OCI-LY1 (cell line): ENCODE measurements around the gene PLCB4.

Source experiments
- H2AFZ ChIP-seq: fragments of 200-600 bp; sonication (generic), shearing (Covaris generic); 2 replicates; pipeline ENCODE4 v1.6.0; 2014; ENCODE audit warnings: antibody characterized with exemption, mild to moderate bottlenecking, low read length
- H3F3A ChIP-seq: fragments of 200-600 bp; sonication (generic), shearing (Covaris generic); 2 replicates; pipeline ENCODE4 v1.6.0; 2014; ENCODE audit warnings: mild to moderate bottlenecking, antibody characterized with exemption, low read length, moderate library complexity; ENCODE audit not compliant: insufficient read depth
- H3K27ac ChIP-seq: fragments of 200-600 bp; sonication (generic); 2 replicates; pipeline ENCODE4 v1.5.1; 2014; ENCODE audit warnings: low read length, mixed run types, mild to moderate bottlenecking, low read depth; ENCODE audit not compliant: poor library complexity, severe bottlenecking
- H3K27me3 ChIP-seq: fragments of 200-600 bp; sonication (generic); 2 replicates; pipeline ENCODE4 v1.6.0; 2014; ENCODE audit warnings: antibody characterized with exemption, mild to moderate bottlenecking, low read length, moderate library complexity; ENCODE audit not compliant: insufficient read depth
- H3K36me3 ChIP-seq: fragments of 200-600 bp; sonication (generic); 2 replicates; pipeline ENCODE4 v1.6.1; 2014; ENCODE audit warnings: mild to moderate bottlenecking, antibody characterized with exemption, low read length, moderate library complexity, mixed read lengths; ENCODE audit not compliant: insufficient read depth
- H3K4me1 ChIP-seq: fragments of 200-600 bp; sonication (generic); 2 replicates; pipeline ENCODE4 v1.5.1; 2014; ENCODE audit warnings: mild to moderate bottlenecking, low read length, moderate library complexity; ENCODE audit not compliant: insufficient read depth, severe bottlenecking
- H3K4me2 ChIP-seq: fragments of 200-600 bp; sonication (generic), shearing (Covaris generic); 2 replicates; pipeline ENCODE4 v1.6.1; 2014; ENCODE audit warnings: low read length
- H3K4me3 ChIP-seq: fragments of 200-600 bp; sonication (generic); 2 replicates; pipeline ENCODE4 v1.5.1; 2014; ENCODE audit warnings: low read length, low read depth, mild to moderate bottlenecking, mixed read lengths; ENCODE audit not compliant: poor library complexity, severe bottlenecking
- H3K79me2 ChIP-seq: fragments of 200-600 bp; shearing (Covaris generic); 2 replicates; pipeline ENCODE4 v1.6.1; 2016; ENCODE audit warnings: mixed run types, low read length, mixed read lengths; ENCODE audit not compliant: insufficient read depth
- H3K9ac ChIP-seq: fragments of 200-600 bp; sonication (generic), shearing (Covaris generic); 2 replicates; pipeline ENCODE4 v1.6.1; 2014; ENCODE audit warnings: mild to moderate bottlenecking, low read length, mixed read lengths
- H3K9me2 ChIP-seq: fragments of 200-600 bp; sonication (generic), shearing (Covaris generic); 2 replicates; pipeline ENCODE4 v1.6.1; 2014; ENCODE audit warnings: low read depth, mild to moderate bottlenecking, low read length, mixed read lengths
- H3K9me3 ChIP-seq: fragments of 200-600 bp; shearing (Covaris generic); 2 replicates; pipeline ENCODE4 v1.6.1; 2014; ENCODE audit warnings: low read length, mixed read lengths
- H4K20me1 ChIP-seq: fragments of 200-600 bp; sonication (generic), shearing (Covaris generic); 2 replicates; pipeline ENCODE4 v1.6.0; 2016; ENCODE audit warnings: mild to moderate bottlenecking, low read length; ENCODE audit not compliant: insufficient read depth
- EZH2 ChIP-seq: fragments of 200-600 bp; sonication (generic), shearing (Covaris generic); IDR thresholded peaks from 2 replicates; pipeline ENCODE4 v1.8.0; 2017; ENCODE audit warnings: borderline replicate concordance, mixed run types, mild to moderate bottlenecking, antibody characterized with exemption, low read length, moderate library complexity, mixed read lengths
- TF ChIP-seq, protein P1 (sequence below): fragments of 200-600 bp; sonication (generic), shearing (Covaris generic); IDR thresholded peaks from 2 replicates; pipeline ENCODE4 v1.5.1; 2017; ENCODE audit warnings: mild to moderate bottlenecking, antibody characterized with exemption, low read length, moderate library complexity, mixed read lengths

The PLCB4 gene

DNA sequence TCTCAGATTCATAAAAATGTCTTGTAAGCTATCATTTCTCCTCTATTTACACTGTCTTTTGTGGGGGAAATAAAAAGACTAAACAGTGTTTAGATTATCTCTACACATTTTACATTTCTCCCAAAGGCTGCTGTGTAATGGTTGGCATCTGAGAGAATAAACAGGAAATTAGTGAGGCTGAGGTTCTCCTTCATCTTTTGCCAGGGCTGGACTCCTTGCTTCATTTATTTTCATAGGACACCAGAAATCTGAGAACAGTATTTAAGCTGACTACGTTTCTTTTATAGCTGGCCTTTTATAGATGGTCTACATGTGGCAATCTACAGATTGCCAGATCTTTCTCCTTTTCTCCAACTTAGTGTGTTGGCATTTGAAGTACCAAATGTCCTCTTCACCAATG, 41.5 kb downstream of the PLCB4 start:
- Histone ChIP-seq H3K27ac (no peak overlapping the region), H3K36me3 (no peaks in the 10 kb centered on the region), H3F3A (no peaks in the 10 kb centered on the region), H3K9ac (no peak overlapping the region), H3K9me2 (no peaks in the 10 kb centered on the region), H3K9me3 (no peaks in the 10 kb centered on the region), H3K4me2 (no peak overlapping the region), H3K79me2 (no peaks in the 10 kb centered on the region), H4K20me1 (no peaks in the 10 kb centered on the region), H3K27me3 (no peaks in the 10 kb centered on the region), H3K4me3 (no peak overlapping the region), H3K4me1 (no peaks in the 10 kb centered on the region), H2AFZ (no peak overlapping the region)
- TF ChIP-seq EZH2: no peak
- TF ChIP-seq, protein P1, sequence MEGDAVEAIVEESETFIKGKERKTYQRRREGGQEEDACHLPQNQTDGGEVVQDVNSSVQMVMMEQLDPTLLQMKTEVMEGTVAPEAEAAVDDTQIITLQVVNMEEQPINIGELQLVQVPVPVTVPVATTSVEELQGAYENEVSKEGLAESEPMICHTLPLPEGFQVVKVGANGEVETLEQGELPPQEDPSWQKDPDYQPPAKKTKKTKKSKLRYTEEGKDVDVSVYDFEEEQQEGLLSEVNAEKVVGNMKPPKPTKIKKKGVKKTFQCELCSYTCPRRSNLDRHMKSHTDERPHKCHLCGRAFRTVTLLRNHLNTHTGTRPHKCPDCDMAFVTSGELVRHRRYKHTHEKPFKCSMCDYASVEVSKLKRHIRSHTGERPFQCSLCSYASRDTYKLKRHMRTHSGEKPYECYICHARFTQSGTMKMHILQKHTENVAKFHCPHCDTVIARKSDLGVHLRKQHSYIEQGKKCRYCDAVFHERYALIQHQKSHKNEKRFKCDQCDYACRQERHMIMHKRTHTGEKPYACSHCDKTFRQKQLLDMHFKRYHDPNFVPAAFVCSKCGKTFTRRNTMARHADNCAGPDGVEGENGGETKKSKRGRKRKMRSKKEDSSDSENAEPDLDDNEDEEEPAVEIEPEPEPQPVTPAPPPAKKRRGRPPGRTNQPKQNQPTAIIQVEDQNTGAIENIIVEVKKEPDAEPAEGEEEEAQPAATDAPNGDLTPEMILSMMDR: no peak

DNA sequence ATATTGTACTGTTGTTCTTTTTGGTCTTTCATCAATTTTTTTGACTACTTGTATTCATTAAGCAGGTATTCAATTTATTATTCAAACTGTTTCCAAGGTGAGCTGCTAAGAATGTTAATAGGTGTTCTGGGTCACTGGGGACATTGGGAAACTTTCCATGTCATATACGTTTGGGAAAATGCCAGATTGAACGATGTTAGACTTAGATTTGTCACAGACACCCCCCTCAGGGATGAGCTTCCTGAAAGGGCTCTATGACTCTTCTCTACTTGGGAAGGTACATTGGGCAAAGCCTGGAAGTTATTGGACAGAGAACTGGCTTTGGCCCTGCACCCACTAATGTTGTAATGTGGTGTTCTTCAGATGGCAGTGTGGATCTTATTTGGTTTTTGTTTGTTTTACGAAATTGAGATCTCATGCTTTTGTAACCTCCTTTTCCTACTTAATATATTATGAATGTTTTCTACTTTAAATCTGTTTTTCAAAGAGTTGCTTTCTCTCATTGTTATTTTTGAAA, 42.1 kb downstream of the PLCB4 start:
- no peaks in the 10 kb centered on the region for H3K79me2 ChIP-seq
- no peaks in the 10 kb centered on the region for H3K36me3 ChIP-seq
- no peaks in the 10 kb centered on the region for H4K20me1 ChIP-seq
- TF ChIP-seq, protein P1: no peak
- TF ChIP-seq EZH2: no peak
- H3K9ac ChIP-seq: no peak overlapping the region
- H3K27ac ChIP-seq: no peak overlapping the region
- no peak overlapping the region for H3K4me3 ChIP-seq
- H3F3A ChIP-seq: no peaks in the 10 kb centered on the region
- H2AFZ ChIP-seq: no peak overlapping the region
- H3K9me2 ChIP-seq: no peaks in the 10 kb centered on the region
- H3K27me3 ChIP-seq: no peaks in the 10 kb centered on the region
- H3K4me2 ChIP-seq: no peak overlapping the region
- no peaks in the 10 kb centered on the region for H3K4me1 ChIP-seq
- H3K9me3 ChIP-seq: no peaks in the 10 kb centered on the region

DNA sequence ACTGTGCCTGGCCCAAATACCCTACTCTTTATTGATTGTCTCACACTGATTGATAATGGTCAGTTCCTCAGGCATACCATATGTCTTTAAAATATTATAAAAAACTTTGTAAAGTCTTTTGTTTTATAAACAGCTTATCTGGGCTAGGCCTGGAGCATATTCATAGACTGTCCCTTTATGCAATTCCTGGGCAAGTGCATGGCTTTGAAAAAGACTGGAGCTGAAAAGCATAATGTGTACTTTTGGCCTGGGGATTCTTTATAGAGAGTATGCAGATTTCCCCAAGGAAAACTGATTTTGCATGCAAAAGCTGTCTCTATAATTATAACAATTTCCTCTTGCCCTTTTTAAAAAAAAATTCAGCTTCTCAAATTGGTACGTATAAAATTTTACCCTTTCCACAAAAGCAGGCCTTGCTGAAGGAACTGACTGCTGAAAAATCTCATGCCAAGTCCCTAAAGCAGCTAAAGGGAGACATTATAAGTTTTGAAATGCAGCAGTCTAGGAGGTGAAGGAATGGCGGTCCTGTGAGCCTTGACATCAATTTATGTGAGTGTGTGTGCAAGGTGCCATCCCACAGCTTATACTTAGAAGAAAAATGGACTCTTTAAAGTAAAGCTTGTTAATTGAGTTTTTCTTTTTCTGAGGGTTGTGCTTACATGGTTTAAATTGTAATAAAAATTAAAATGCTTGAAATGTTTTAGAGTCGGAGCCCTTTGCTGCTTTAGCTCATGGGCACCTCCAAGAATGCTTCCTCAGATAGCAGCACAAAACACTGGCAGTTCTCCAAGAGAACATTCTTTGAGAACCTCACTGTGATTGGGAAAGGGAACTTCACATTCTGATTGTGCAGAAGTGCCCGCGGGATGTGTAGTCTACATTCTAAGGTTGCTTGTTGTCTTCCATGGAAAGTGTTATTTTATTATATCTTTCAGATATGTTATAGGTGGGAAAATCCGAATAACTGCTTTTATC, 43.9 kb downstream of the PLCB4 start:
- Histone ChIP-seq H3K9me2 (no peaks in the 10 kb centered on the region), H3K4me2 (no peak overlapping the region), H3F3A (no peaks in the 10 kb centered on the region), H3K79me2 (no peaks in the 10 kb centered on the region), H4K20me1 (no peaks in the 10 kb centered on the region), H3K9ac (no peak overlapping the region), H3K4me1 (no peaks in the 10 kb centered on the region), H3K9me3 (no peaks in the 10 kb centered on the region), H3K4me3 (no peak overlapping the region), H3K27me3 (no peaks in the 10 kb centered on the region), H2AFZ (no peak overlapping the region), H3K27ac (no peak overlapping the region), H3K36me3 (no peaks in the 10 kb centered on the region)
- no peak for TF ChIP-seq EZH2
- TF ChIP-seq, protein P1: no peak
